ENCODE measurements around the gene TREM2.

GRCh38 chr6:41162687-41163418 is at the start of gene TREM2:
- TF ChIP-seq CTCF (IDR thresholded peaks at IDR 0.05), result no peak
- TF ChIP-seq POLR2A (IDR thresholded peaks at IDR 0.05), result no peak
